HG03175 (cell line): Measurements from ENCODE around the gene GPR12.

ENCODE experiments used
- ATAC-seq: cut with Tn5 transposase; IDR thresholded peaks from one replicate; pipeline ENCODE4 v1.9.1; 2021; ENCODE audit warnings: mild to moderate bottlenecking, moderate library complexity; ENCODE audit not compliant: unreplicated experiment

Gene GPR12

GRCh38 chr13:26706381-26706780 lies 54.2 kb downstream of the GPR12 start:
- ATAC-seq: no peak

- ATAC-seq: no peak
Observed at GRCh38 chr13:26705536-26705935, 55.0 kb downstream of the GPR12 start.
